KOPT-K1 (cell line): ENCODE data around the gene HECTD1.
"Not testable (repeated sequence)": the region's sequence is repeated elsewhere in the genome, so short reads cannot be mapped to it uniquely, and the experiment has no call there.

Experiments
- H3K27ac ChIP-seq: fragments of 200-600 bp; sonication (generic); 2 replicates; pipeline ENCODE4 v1.5.1; 2016; ENCODE audit warnings: antibody characterized with exemption, mild to moderate bottlenecking, low read depth, low read length; ENCODE audit not compliant: poor library complexity, severe bottlenecking
- H3K36me3 ChIP-seq: fragments of 200-600 bp; sonication (generic); 2 replicates; pipeline ENCODE4 v1.5.1; 2017; ENCODE audit warnings: antibody characterized with exemption, mild to moderate bottlenecking, low read length, moderate library complexity; ENCODE audit not compliant: insufficient read depth
- H3K9me3 ChIP-seq: fragments of 200-600 bp; sonication (generic); 2 replicates; pipeline ENCODE4 v1.5.1; 2017; ENCODE audit warnings: antibody characterized with exemption, low read length, mild to moderate bottlenecking; ENCODE audit not compliant: insufficient read depth, poor library complexity, severe bottlenecking

The HECTD1 gene

DNA sequence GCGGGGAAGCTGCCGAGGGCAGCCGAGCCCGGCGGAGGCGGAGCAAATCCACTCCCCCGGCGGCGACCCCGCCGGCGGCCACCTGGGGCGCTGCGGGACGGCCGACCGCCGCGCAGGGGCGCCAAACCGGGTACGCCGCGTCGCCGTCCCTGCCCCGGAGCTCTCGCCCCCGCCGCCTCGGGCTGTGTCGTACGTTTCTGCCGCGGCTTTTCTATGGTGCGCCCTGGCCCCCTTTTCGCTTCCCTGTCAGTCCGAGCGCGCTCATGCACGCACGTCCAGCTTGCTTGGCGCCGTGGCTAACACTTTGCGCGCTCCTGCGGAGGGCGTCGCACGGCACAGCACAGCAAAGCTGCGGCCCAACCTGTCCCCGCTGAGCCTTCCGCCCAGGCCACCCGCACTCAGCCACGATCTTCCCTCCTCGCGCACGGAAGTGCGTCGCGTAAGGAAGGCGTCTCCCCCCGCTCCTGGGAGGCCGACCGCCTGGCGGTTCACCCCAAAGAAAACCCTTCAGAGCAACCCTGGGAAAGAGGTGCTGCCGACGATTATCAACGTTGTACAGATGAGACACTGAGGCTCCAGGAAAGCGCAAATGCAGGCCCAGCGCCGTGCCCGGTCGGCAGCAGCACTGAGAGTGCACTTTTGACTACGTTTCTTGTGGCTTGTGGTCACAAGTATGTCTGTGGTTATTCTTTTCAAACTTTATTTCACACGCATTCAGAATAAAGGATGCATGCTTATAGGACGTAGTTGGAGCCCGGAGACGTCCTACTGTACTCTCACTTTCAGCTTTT is at the start of gene HECTD1:
HECTD1 (minus strand) TSS at position 39 of the 791 bp plus-strand sequence. CDS start 1,857 bp downstream, outside the sequence.
- Histone ChIP-seq H3K9me3 (no peaks in the 10 kb centered on the region), H3K36me3 (peaks cover 14% of the 10 kb centered on the region), H3K27ac (peak within 1 kb of the TSS; percentile 92)

DNA sequence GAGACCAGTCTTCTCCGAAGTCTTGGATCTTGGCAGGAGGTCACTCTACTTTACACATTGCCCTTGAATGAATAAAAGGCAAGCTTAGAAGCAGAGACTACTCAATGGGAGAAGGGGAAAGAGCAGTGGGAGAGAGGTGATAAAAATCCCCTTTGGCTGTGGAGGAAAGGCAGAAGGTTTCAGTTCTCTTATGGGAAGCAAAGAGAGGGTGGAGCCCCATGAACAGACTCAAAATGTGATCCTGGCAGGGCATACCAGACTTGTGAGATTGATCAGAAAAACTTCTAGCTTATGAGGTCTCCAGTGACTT is 49.6 kb upstream of the HECTD1 start:
- H3K9me3 ChIP-seq: peaks cover 3% of the 10 kb centered on the region
- H3K36me3 ChIP-seq: no peaks in the 10 kb centered on the region
- H3K27ac ChIP-seq: no peak overlapping the region

DNA sequence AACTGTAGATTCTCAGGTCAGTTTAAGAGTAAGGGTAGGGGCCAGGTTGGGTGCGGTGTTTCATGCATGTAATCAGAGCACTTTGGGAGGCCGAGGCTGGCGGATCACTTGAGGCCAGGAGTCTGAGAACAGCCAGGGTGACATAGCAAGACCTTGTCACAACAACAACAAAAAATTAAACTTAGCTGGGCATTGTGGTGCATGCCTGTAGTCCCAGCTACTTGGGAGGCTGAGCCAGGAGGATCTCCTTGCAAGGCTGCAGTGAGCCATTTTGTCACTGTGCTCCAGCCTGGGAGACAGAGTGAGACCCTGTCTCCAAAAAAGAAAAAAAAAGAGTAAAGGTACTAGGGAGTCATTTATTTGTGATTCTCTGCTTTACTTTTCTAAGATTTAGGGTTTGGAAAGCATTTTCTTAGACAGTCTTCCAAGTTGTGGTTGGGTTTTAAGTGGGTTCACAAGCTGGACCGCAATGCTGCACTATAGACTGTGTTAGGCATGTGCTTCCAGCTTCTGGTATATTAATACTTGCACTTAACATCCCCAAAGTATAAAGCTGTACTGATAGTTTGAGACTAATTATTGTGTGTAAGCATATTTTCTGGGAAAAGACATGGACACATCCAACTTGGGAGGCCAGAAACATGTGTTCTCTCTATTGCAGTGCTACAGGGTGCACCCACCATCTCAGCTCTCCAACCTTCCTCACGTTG is 49.1 kb upstream of the HECTD1 start:
- H3K9me3 ChIP-seq: peaks cover 3% of the 10 kb centered on the region

DNA sequence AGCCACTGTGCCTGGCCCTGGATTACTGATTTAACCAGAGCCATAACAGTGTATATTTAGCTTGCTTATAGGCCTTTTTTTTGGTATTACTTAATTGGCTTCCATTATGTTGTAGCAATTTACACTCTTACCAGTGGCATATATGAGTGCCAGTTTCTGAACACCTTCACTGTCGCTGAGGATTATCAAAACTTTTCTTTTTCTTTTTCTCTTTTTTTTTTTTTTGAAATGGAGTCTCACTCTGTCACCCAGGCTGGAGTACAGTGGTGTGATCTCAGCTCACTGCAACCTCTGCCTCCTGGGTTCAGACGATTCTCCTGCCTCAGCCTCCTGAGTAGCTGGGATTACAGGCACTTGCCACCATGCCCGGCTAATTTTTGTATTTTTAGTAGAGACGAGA is 48.3 kb upstream of the HECTD1 start:
- not testable (repeated sequence) for H3K36me3 ChIP-seq, H3K9me3 ChIP-seq, H3K27ac ChIP-seq

More for the DNA sequence above, 49.1 kb upstream of the HECTD1 start:
- no peak overlapping the region for H3K27ac ChIP-seq
- no peaks in the 10 kb centered on the region for H3K36me3 ChIP-seq

DNA sequence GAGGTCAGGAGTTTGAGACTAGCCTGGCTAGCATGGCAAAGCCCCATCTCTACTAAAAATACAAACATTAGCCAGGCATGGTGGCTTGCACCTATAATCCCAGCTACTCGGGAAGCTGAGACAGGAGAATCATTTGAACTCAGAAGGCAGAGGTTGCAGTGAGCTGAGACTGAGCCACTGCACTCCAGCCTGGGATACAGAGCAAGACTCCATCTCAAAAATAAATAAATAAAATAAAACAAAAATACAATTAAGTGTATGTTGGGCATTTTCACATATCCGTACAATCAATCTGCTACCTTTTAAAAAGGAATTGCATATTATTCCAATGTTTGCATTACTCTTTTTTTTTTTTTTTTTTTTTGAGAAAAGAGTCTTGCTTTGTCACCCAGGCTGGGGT is 47.7 kb upstream of the HECTD1 start:
- Histone ChIP-seq H3K9me3 (peaks cover 3% of the 10 kb centered on the region), H3K27ac (no peak overlapping the region), H3K36me3 (no peaks in the 10 kb centered on the region)

DNA sequence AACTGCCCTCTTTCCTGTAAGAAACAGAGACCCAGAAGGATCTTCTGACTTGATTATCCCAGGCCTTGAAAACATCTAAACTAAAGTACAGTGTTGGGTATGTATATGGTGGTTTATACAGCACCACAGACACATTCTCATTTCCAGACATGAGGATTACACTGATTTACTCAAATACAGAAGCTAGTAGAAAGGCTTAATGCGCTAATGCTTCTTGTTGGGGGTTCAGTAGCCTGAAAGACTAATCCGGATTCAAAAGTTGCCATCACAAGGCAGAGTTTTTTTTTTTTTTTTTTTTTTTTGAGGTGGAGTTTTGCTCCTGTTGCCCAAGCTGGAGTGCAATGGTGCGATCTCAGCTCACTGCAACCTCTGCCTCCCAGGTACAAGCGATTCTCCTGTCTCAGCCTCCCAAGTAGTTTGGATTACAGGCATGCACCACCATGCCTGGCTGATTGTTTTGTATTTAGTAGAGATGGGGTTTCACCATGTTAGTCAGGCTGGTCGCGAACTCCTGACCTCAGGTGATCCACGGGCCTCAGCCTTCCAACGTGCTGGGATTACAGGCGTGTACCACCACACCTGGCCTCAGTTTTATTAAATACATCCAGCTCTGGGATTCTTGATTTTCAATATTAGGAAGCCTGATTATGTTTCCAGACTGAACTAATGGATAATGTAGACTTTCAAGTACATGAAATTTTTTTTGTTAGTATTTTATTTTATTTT is 46.3 kb upstream of the HECTD1 start:
- Histone ChIP-seq H3K27ac (no peak overlapping the region), H3K9me3 (no peaks in the 10 kb centered on the region), H3K36me3 (no peaks in the 10 kb centered on the region)

DNA sequence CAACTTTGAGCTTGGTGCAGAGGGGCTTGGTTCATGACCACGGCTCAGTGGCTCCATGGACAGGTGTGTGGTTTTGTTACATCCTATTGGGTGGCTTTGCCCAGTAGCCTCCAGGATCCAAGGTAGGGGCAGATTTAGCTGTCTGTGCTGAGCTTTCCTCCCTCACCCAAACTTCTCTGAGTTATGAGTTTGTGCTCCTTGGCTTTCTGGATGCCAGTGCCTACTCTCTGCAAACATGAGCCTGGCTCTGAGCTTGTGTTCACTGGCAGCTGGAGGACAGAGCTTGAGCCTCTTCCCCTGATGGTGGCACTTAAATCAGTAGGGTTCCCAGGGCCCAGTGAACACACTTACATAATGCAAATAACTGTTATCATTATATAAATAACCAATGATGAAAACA is 45.3 kb upstream of the HECTD1 start:
- Histone ChIP-seq H3K9me3 (no peaks in the 10 kb centered on the region), H3K36me3 (no peaks in the 10 kb centered on the region), H3K27ac (no peak overlapping the region)

DNA sequence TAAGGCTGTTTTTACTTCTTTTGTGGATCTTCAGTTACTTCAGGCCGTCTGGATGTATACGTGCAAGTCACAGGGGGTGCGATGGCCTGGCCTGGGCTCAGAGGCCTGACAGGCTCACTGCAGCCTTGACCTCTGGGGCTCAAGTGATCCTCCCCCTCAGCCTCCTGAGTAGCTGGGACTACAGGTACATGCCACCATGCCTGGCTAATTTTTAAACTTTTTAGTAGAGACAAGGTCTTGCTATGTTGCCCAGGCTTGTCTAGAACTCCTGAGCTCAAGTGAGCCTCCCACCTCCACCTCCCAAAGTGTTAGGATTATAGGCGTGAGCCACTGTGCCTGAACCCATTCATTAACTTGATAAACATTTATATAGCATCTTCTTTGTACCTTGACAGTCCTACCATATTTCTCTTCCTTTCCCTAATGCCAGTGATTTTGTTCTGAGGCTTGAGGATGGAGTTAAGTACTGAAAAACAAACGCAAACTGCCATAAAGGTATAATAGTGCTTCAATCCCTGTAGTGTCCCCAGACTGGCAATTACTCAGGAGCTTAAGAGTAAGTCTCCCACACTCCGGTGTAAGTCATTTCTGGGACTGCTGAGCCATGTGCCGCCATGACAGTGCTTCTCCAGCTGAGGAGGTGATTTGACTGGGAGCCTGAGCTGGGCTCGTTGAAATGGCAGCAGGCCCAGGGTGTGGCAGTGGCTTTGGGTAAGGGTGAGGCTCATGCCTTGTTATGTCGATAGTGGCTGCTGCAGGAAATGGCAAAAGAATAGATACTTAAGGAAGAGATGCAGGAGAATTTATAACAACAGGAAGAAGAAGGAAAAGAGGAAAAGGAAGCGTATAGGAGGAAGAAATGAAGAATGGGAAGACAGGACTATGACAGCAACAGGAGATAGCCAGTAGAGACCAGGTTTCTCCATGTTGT is 43.7 kb upstream of the HECTD1 start:
- no peaks in the 10 kb centered on the region for H3K36me3 ChIP-seq
- H3K9me3 ChIP-seq: no peaks in the 10 kb centered on the region
- H3K27ac ChIP-seq: no peak overlapping the region

DNA sequence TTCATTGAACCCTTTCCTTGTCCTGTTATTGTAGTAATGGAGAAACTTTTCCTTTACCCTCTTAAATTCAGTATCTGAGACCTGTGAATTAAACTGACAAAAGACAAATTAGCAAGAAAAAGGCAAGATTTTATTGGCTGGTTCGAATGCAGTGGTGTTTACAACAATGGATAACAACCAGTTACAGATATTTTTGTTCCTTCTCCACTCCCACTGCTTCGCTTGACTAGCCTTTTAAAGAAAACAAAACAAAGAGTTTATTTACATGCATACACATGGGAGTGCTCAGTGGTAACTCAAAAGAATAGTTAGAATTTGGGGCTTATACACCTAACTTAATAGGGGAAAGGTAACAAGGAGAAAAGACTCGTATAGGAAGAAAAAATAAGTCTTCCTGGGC is 37.0 kb upstream of the HECTD1 start:
- Histone ChIP-seq H3K36me3 (no peaks in the 10 kb centered on the region), H3K27ac (no peak overlapping the region), H3K9me3 (no peaks in the 10 kb centered on the region)

DNA sequence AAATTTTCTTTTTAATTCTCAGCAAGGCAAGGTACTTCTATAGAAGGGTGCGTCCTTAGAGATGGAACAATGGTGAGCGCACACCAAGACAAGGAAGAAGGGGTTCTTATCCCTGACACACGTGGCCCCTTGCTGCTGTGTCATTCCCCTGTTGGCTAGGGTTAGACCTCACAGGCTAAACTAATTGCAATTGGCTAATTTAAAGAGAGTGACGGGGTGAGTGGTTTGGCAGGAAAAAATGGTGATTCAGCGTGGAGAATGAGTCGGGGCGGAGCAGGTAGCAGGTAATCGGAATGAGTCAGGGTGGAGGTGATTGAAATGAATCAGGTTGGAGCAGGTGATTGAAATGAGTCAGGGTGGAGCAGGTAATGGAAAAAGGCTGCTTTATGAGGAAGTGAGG is 36.3 kb upstream of the HECTD1 start:
- H3K36me3 ChIP-seq: no peaks in the 10 kb centered on the region
- H3K9me3 ChIP-seq: no peaks in the 10 kb centered on the region
- H3K27ac ChIP-seq: no peak overlapping the region

DNA sequence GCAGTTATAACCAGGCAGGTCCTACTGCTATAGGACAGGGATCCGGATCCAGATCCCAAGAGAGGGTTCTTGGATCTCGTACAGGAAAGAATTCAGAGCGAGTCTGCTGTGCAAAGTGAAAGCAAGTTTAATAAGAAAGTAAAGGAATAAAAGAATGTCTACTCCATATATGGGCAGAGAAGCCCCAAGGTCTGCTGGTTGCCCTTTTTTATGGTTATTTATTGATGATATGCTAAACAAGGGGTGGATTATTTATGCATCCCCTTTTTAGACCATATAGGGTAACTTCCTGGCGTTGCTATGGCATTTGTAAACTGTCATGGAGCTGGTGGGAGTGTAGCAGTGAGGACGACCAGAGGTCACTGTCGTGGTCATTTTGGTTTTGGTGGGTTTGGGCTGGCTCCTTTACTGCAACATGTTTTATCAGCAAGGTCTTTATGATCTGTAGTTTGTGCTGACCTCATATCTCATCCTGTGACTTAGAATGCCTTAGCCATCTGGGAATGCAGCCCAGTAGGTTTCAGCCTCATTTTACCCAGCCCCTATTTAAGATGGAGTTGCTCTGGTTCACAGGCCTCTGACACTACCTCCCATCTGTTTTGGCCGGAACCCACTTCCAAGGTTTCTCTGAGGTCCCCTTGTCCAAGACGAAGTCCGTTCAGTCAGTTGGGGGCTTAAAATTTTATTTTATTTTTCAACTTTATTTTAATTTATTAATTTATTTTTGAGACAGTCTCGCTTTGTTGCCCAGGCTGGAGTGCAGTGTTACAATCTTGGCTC is 34.8 kb upstream of the HECTD1 start:
- H3K36me3 ChIP-seq, H3K9me3 ChIP-seq, H3K27ac ChIP-seq: not testable (repeated sequence)

DNA sequence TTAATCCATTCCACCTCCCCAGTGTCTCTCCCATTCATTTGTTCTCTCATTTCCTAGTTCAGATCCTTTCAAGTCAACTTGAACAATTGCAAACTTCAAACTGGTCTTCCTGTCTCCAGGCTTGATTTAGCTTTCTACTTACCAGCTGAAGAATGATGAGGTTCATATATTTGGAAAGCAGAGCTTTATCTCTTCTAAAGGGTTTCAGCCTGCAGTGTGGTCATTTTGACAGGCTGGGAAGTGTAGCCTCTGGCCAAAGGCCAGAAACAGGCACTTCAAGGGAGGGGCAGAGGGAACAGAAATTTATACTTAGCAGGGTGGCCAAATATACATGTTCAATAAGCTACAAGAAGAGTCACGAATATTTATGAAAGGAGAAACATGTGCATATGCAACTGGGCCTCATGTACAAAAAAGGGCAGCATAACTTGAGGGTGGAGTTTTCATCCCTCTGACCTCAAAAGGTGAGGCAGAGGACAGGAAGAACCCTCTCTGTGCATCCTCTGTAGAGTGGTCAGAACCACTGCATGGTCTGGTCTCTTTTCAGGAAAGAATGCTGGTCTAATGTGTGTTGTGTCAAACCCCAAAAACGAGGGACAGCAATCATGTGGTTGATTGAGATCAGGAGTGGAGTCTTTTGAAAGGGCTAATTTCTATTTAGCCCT is 34.0 kb upstream of the HECTD1 start:
- Histone ChIP-seq H3K9me3 (no peaks in the 10 kb centered on the region), H3K36me3 (no peaks in the 10 kb centered on the region), H3K27ac (no peak overlapping the region)

DNA sequence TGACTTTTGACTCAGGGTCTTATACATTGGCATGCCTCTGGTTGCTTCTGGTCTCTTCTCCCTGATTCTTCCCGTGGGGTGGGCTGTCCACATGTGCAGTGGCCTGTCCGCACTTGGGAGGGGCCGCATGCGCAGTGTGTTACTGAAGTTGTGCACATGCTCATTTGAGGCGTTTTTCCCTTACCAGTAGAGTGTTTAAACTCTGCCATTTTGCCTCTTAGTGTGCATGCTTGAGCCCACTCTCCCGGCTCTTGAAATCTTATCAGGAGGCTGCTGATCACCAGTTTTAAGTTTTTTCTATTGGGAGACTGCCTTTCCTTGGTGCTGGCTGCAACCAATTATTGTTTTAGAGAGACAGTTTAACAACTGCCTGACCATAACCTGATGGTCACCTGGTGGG is 32.1 kb upstream of the HECTD1 start:
- H3K36me3 ChIP-seq: no peaks in the 10 kb centered on the region
- no peak overlapping the region for H3K27ac ChIP-seq

DNA sequence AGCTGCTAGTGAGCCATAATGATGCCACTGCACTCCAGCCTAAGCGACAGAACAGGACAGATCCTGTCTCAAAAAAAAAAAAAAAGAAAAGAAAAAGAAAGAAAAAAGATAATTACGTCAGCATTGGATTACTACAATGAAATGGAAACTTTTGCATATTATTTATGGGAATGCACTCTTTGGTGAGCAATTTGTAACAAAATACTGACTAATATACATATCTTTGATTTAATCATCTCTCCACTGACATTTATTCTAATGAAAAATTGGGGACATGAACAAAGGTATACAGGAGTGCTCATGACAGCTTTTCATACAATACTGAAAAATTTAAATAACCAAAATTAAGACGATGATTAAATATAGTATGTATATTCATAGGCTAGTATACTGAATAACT is 27.9 kb upstream of the HECTD1 start:
- no peaks in the 10 kb centered on the region for H3K36me3 ChIP-seq
- no peak overlapping the region for H3K27ac ChIP-seq
- no peaks in the 10 kb centered on the region for H3K9me3 ChIP-seq

More for the DNA sequence above, 32.1 kb upstream of the HECTD1 start:
- H3K9me3 ChIP-seq: no peaks in the 10 kb centered on the region
